ENCODE measurements around the gene PATE3. TPM values are rescaled to one million over a fixed set of nuclear protein-coding genes. Genes with fewer than 3 reads are reported as not detected.

Gene PATE3
- polyA plus RNA-seq, 3 donors = not detected

DNA sequence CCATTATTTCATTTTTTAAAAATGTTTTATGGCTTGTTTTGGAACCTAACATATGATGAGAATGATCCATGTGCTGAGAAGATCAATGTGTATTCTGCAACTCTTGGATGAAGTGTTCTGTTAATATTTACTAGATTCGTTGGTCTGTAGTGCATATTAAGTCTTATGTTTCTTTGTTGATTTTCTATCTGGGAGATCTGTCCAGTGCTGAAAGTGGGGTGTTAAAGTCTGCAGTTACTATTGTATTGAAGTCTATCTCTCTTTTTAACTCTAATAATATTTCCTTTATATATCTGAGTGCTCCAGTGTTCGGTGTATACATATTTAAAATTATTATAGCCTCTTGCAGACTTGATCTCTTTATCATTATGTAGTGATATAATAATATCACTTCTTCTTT is 11.9 kb downstream of the PATE3 start:
- no peaks in the 10 kb centered on the region for H4K20me1 ChIP-seq (ENCODE audit: insufficient read depth, low read length)
- no peak overlapping the region for H3K27ac ChIP-seq (ENCODE audit: low read depth in 1 of 2, low read length in 2 of 2)
- peaks cover 18 to 26% of the 10 kb centered on the region in 2 donors for H3K9me3 ChIP-seq (replicated peaks in 1 of 2; ENCODE audit: control insufficient read depth in 1 of 2, insufficient read depth in 1 of 2, low read length in 2 of 2)
- no peaks in the 10 kb centered on the region for H3K27me3 ChIP-seq (ENCODE audit: control insufficient read depth in 2 of 2, insufficient read depth in 2 of 2, low read length in 2 of 2)
- H3K36me3 Mint-ChIP-seq = no peaks in the 10 kb centered on the region
- TF ChIP-seq, protein P1, sequence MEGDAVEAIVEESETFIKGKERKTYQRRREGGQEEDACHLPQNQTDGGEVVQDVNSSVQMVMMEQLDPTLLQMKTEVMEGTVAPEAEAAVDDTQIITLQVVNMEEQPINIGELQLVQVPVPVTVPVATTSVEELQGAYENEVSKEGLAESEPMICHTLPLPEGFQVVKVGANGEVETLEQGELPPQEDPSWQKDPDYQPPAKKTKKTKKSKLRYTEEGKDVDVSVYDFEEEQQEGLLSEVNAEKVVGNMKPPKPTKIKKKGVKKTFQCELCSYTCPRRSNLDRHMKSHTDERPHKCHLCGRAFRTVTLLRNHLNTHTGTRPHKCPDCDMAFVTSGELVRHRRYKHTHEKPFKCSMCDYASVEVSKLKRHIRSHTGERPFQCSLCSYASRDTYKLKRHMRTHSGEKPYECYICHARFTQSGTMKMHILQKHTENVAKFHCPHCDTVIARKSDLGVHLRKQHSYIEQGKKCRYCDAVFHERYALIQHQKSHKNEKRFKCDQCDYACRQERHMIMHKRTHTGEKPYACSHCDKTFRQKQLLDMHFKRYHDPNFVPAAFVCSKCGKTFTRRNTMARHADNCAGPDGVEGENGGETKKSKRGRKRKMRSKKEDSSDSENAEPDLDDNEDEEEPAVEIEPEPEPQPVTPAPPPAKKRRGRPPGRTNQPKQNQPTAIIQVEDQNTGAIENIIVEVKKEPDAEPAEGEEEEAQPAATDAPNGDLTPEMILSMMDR (IDR thresholded peaks at IDR 0.05) = no peak
- no CpG with 5 or more reads among the region's 2 CpGs for WGBS (ENCODE audit: insufficient coverage)
- H3K4me3 Mint-ChIP-seq = no peak overlapping the region
- intact Hi-C loops (cut with micrococcal nuclease) = no loop called here
- no peaks in the 10 kb centered on the region for H3K79me2 ChIP-seq (ENCODE audit: insufficient read depth, low read length)
- no peaks in the 10 kb centered on the region for H3K4me1 ChIP-seq (ENCODE audit: control insufficient read depth in 1 of 2, insufficient read depth in 2 of 2, low read length in 2 of 2)
- H3K27me3 Mint-ChIP-seq (ENCODE audit: low read depth in 3 of 3) = peaks cover 0 to 1% (median 1%) of the 10 kb centered on the region in 3 donors
- no peak overlapping the region for H3K27ac Mint-ChIP-seq
- no peaks in the 10 kb centered on the region for H3K36me3 ChIP-seq (replicated peaks in 1 of 2; ENCODE audit: control insufficient read depth in 1 of 2, insufficient read depth in 2 of 2, low read length in 2 of 2)
- no peak overlapping the region for H3K4me2 ChIP-seq (replicated peaks; ENCODE audit: extremely low read depth, low read length, poor library complexity, severe bottlenecking)
- peaks cover 8 to 30% (median 19%) of the 10 kb centered on the region in 7 donors for H3K9me3 Mint-ChIP-seq
- H2AFZ ChIP-seq (ENCODE audit: insufficient read depth, low read depth, low read length, poor library complexity, severe bottlenecking) = no peak overlapping the region
- DNase-seq = no peak
- no peak overlapping the region for H3K9ac ChIP-seq (ENCODE audit: insufficient read depth, low read length, poor library complexity, severe bottlenecking)
- no peak overlapping the region for H3K4me3 ChIP-seq (replicated peaks in 1 of 3; ENCODE audit: low read depth in 2 of 3, low read length in 3 of 3)
- no peaks in the 10 kb centered on the region for H3K4me1 Mint-ChIP-seq

GRCh38 chr11:125802387-125802786 is 14.5 kb downstream of the PATE3 start:
- DNase-seq = no peak
- Histone ChIP-seq H3K4me3 (replicated peaks in 1 of 3; ENCODE audit: low read depth in 2 of 3, low read length in 3 of 3) (no peak overlapping the region), H3K4me2 (replicated peaks; ENCODE audit: extremely low read depth, low read length, poor library complexity, severe bottlenecking) (no peak overlapping the region), H3K9ac (ENCODE audit: insufficient read depth, low read length, poor library complexity, severe bottlenecking) (no peak overlapping the region), H3K27ac (ENCODE audit: low read depth in 1 of 2, low read length in 2 of 2) (no peak overlapping the region), H2AFZ (ENCODE audit: insufficient read depth, low read depth, low read length, poor library complexity, severe bottlenecking) (no peak overlapping the region), H3K36me3 (replicated peaks in 1 of 2; ENCODE audit: control insufficient read depth in 1 of 2, insufficient read depth in 2 of 2, low read length in 2 of 2) (no peaks in the 10 kb centered on the region), H4K20me1 (ENCODE audit: insufficient read depth, low read length) (no peaks in the 10 kb centered on the region), H3K9me3 (replicated peaks in 1 of 2; ENCODE audit: control insufficient read depth in 1 of 2, insufficient read depth in 1 of 2, low read length in 2 of 2) (peaks cover 14 to 26% of the 10 kb centered on the region in 2 donors), H3K27me3 (ENCODE audit: control insufficient read depth in 2 of 2, insufficient read depth in 2 of 2, low read length in 2 of 2) (no peaks in the 10 kb centered on the region), H3K79me2 (ENCODE audit: insufficient read depth, low read length) (no peaks in the 10 kb centered on the region), H3K4me1 (ENCODE audit: control insufficient read depth in 1 of 2, insufficient read depth in 2 of 2, low read length in 2 of 2) (no peaks in the 10 kb centered on the region)
- no peaks in the 10 kb centered on the region for H3K36me3 Mint-ChIP-seq
- intact Hi-C loops (cut with micrococcal nuclease) = no loop called here
- TF ChIP-seq, protein P1 (IDR thresholded peaks at IDR 0.05) = no peak
- no peak overlapping the region for H3K27ac Mint-ChIP-seq
- H3K27me3 Mint-ChIP-seq (ENCODE audit: low read depth in 3 of 3) = peaks cover 0 to 1% (median 1%) of the 10 kb centered on the region in 3 donors
- no CpG with 5 or more reads among the region's 1 CpG for WGBS (ENCODE audit: insufficient coverage)
- no peak overlapping the region for H3K4me3 Mint-ChIP-seq
- H3K4me1 Mint-ChIP-seq = no peaks in the 10 kb centered on the region
- H3K9me3 Mint-ChIP-seq = peaks cover 8 to 24% (median 19%) of the 10 kb centered on the region in 7 donors
